ENCODE data around the gene FBXW5. TPM values are rescaled to one million over a fixed set of nuclear protein-coding genes. Genes with fewer than 3 reads are reported as not detected.

Gene FBXW5
- total RNA-seq, 1 experiment from 2014 or later: 88.0 TPM

- no peak overlapping the region for H3K9ac ChIP-seq (ENCODE audit: low read length)
- RAD21 ChIA-PET (ENCODE audit: low non-redundant PET in 1 of 2, low total read pairs in 2 of 2, uncharacterized antibody in 2 of 2, unreplicated experiment in 2 of 2): no interaction called here
- no peak overlapping the region for H3K4me2 ChIP-seq (ENCODE audit: low read length)
- no peak overlapping the region for H3K4me3 ChIP-seq (replicated peaks in 1 of 2; ENCODE audit: low read depth in 1 of 2, low read length in 2 of 2)
- intact Hi-C loops (cut with micrococcal nuclease): no loop called here
- peaks cover 7% of the 10 kb centered on the region; the same call in 1 of the 2 replicates for H3K79me2 ChIP-seq (ENCODE audit: insufficient read depth, low read length)
- H3K27ac ChIP-seq (ENCODE audit: low read depth, low read length): no peak overlapping the region
- DNase-seq (ENCODE audit: low read depth, low spot score) (no peak), ATAC-seq (no peak)
- peaks cover 15 to 47% of the 10 kb centered on the region in 2 experiments; a peak in 3 of 4 replicates for H3K36me3 ChIP-seq (ENCODE audit: control insufficient read depth in 1 of 2, insufficient read depth in 2 of 2, low read length in 2 of 2)
- POLR2A ChIA-PET: no interaction called here
- H3K27me3 ChIP-seq (ENCODE audit: insufficient read depth, low read length): no peaks in the 10 kb centered on the region
- no peaks in the 10 kb centered on the region for H3K9me2 ChIP-seq (ENCODE audit: insufficient read depth)
- no peak overlapping the region for H2AFZ ChIP-seq (ENCODE audit: low read depth, low read length, poor library complexity, severe bottlenecking)
- no peaks in the 10 kb centered on the region for H3K4me1 ChIP-seq (ENCODE audit: control insufficient read depth in 1 of 2, insufficient read depth in 2 of 2, low read length in 2 of 2)
- no peaks in the 10 kb centered on the region for H4K20me1 ChIP-seq (ENCODE audit: insufficient read depth)
- TF ChIP-seq EZH2phosphoT487 (IDR thresholded peaks at IDR 0.05; ENCODE audit: borderline replicate concordance) (no peak), SP1 (IDR thresholded peaks at IDR 0.05; ENCODE audit: low read depth) (no peak), ZNF274 (IDR thresholded peaks at IDR 0.05; ENCODE audit: low read depth, low read length) (no peak), ZFX (IDR thresholded peaks at IDR 0.05) (no peak), RAD21 (IDR thresholded peaks at IDR 0.05; ENCODE audit: low read depth) (no peak)
- TF ChIP-seq, protein P1, sequence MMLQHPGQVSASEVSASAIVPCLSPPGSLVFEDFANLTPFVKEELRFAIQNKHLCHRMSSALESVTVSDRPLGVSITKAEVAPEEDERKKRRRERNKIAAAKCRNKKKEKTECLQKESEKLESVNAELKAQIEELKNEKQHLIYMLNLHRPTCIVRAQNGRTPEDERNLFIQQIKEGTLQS (IDR thresholded peaks at IDR 0.05): no peak
- CTCF ChIA-PET: no interaction called here
- BruUV-seq (replicated peaks): no TSS peak
- H3K9me3 ChIP-seq (ENCODE audit: control insufficient read depth in 1 of 2, insufficient read depth in 1 of 2, low read depth in 1 of 2, low read length in 2 of 2): no peaks in the 10 kb centered on the region
Observed at GRCh38 chr9:136920069-136920468, 24.5 kb downstream of the FBXW5 start.

GRCh38 chr9:136917902-136918301, 26.6 kb downstream of the FBXW5 start:
- H3K9me3 ChIP-seq (ENCODE audit: control insufficient read depth in 1 of 2, insufficient read depth in 1 of 2, low read depth in 1 of 2, low read length in 2 of 2): no peaks in the 10 kb centered on the region
- no peak for ATAC-seq

More at GRCh38 chr9:136917902-136918301, 26.6 kb downstream of the FBXW5 start:
- Histone ChIP-seq H3K36me3 (ENCODE audit: control insufficient read depth in 1 of 2, insufficient read depth in 2 of 2, low read length in 2 of 2) (peaks cover 18 to 42% of the 10 kb centered on the region in 2 experiments; a peak in 3 of 4 replicates), H3K27me3 (ENCODE audit: insufficient read depth, low read length) (no peaks in the 10 kb centered on the region), H3K4me2 (ENCODE audit: low read length) (no peak overlapping the region), H3K9me2 (ENCODE audit: insufficient read depth) (no peaks in the 10 kb centered on the region), H3K79me2 (ENCODE audit: insufficient read depth, low read length) (peaks cover 7% of the 10 kb centered on the region; the same call in 1 of the 2 replicates), H3K9ac (ENCODE audit: low read length) (no peak overlapping the region), H3K4me3 (replicated peaks in 1 of 2; ENCODE audit: low read depth in 1 of 2, low read length in 2 of 2) (no peak overlapping the region), H3K27ac (ENCODE audit: low read depth, low read length) (no peak overlapping the region), H4K20me1 (ENCODE audit: insufficient read depth) (no peaks in the 10 kb centered on the region), H3K4me1 (ENCODE audit: control insufficient read depth in 1 of 2, insufficient read depth in 2 of 2, low read length in 2 of 2) (no peaks in the 10 kb centered on the region), H2AFZ (ENCODE audit: low read depth, low read length, poor library complexity, severe bottlenecking) (no peak overlapping the region)
- DNase-seq (ENCODE audit: low read depth, low spot score): no peak
- ChIA-PET RAD21 (ENCODE audit: low non-redundant PET in 1 of 2, low total read pairs in 2 of 2, uncharacterized antibody in 2 of 2, unreplicated experiment in 2 of 2) (no interaction called here), CTCF (no interaction called here), POLR2A (no interaction called here)
- TF ChIP-seq JUND (IDR thresholded peaks at IDR 0.05) (no peak), MAX (IDR thresholded peaks at IDR 0.05) (no peak), YY1 (IDR thresholded peaks at IDR 0.05; ENCODE audit: extremely low read depth, insufficient replicate concordance, low read depth, low read length) (no peak), ZNF274 (IDR thresholded peaks at IDR 0.05; ENCODE audit: low read depth, low read length) (no peak), ZFX (IDR thresholded peaks at IDR 0.05) (no peak), POLR2AphosphoS5 (IDR thresholded peaks at IDR 0.05; ENCODE audit: low read depth, low read length) (no peak), SIN3A (IDR thresholded peaks at IDR 0.05; ENCODE audit: low read depth) (no peak), CEBPB (IDR thresholded peaks at IDR 0.05; ENCODE audit: low read depth) (no peak)
- no TSS peak for BruUV-seq (replicated peaks)
- intact Hi-C loops (cut with micrococcal nuclease): no loop called here

Data from HCT116 (cell line).